Activated CD8-positive, alpha-beta memory T cell treated with anti-CD3 and anti-CD28 coated beads, Interleukin-2, amount 50 U/mL, for 48 hours (primary cell): Measurements from ENCODE around the gene ABCC2.
"Not testable (repeated sequence)": the region's sequence is repeated elsewhere in the genome, so short reads cannot be mapped to it uniquely, and the experiment has no call there.

ENCODE experiments used
- DNase-seq: peaks from one replicate; pipeline ENCODE4 v3.0.0-alpha.2; 2020

The ABCC2 gene

GRCh38 chr10:99809931-99810615, 27.6 kb downstream of the ABCC2 start:
- DNase-seq = no peak

- no peak for DNase-seq
Measured at GRCh38 chr10:99812177-99812576, 29.7 kb downstream of the ABCC2 start.

DNA sequence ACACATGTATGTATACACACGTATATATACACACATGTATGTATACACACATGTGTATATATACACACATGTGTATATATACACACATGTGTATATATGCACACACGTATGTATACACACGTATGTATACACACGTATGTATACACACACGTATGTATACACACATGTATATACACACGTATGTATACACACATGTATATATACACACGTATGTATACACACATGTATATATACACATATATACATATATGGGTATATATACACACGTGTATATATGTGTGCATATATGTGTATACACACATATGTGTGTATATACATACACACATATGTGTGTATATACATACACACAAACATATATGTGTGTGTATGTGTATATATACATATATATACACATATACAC, 31.7 kb downstream of the ABCC2 start:
- DNase-seq = no peak

- DNase-seq = no peak
Measured at GRCh38 chr10:99815621-99816020, 33.2 kb downstream of the ABCC2 start.

GRCh38 chr10:99827936-99828335, 45.5 kb downstream of the ABCC2 start:
- no peak for DNase-seq

- no peak for DNase-seq
Measured at GRCh38 chr10:99828464-99828863, 46.0 kb downstream of the ABCC2 start.

- no peak for DNase-seq
Measured at GRCh38 chr10:99832439-99832838, 50.0 kb downstream of the ABCC2 start.

DNA sequence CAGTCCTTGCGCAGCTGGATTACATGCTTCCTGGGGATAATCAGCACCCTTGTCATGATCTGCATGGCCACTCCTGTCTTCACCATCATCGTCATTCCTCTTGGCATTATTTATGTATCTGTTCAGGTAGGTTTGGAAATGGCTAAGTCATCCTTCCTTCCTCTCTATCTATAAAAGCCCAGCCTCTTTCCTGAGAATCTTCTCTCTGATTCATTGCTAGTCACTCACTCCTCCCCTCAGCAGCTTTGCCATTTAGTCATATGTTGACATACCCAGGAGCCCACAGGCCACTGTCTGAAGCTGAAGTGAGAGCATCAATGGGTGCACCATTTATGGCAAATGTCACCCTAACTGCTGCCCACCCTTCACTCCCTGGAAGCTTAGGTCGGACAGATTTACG, 52.0 kb downstream of the ABCC2 start:
- DNase-seq = no peak

GRCh38 chr10:99835947-99836346, 53.5 kb downstream of the ABCC2 start:
- DNase-seq = no peak

GRCh38 chr10:99836711-99837110, 54.3 kb downstream of the ABCC2 start:
- no peak for DNase-seq

DNA sequence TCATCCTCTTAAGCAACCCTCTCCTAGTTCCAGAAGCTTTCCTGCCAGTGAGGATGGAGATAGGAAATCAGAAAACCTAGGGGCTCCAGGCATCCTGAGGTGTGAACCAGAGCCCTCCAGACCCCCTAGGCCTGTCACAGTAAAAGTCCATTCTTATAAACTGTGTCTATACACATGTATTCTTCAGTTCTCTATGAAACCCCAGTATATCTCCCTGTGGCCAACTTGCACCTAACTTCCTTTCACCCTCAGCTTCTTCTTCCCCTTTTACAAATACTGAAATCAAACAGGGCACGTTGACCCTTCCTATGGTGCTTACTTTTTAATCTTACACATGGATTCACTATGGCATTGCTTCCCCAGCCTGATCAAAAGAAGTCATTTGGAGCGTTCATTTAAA, 58.4 kb downstream of the ABCC2 start:
- not testable (repeated sequence) for DNase-seq

DNA sequence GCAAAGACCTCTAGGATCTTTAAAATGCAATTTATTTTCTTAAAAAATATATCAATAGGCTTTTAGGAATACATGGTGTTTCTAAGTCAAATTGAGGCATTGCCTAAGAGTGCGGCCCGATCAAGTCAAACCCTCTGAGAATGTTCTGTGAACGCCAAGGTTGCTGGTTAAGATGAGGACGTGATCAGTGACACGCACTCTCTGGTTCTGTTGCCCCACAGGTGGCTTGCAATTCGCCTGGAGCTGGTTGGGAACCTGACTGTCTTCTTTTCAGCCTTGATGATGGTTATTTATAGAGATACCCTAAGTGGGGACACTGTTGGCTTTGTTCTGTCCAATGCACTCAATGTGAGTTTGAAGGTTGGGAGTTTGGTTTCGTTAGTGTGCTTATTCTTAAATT, 59.3 kb downstream of the ABCC2 start:
- no peak for DNase-seq

- no peak for DNase-seq
Measured at GRCh38 chr10:99843310-99843709, 60.9 kb downstream of the ABCC2 start.

GRCh38 chr10:99844433-99844955, 62.1 kb downstream of the ABCC2 start:
- DNase-seq = no peak

GRCh38 chr10:99845837-99846382, 63.5 kb downstream of the ABCC2 start:
- peak; percentile 65 for DNase-seq

DNA sequence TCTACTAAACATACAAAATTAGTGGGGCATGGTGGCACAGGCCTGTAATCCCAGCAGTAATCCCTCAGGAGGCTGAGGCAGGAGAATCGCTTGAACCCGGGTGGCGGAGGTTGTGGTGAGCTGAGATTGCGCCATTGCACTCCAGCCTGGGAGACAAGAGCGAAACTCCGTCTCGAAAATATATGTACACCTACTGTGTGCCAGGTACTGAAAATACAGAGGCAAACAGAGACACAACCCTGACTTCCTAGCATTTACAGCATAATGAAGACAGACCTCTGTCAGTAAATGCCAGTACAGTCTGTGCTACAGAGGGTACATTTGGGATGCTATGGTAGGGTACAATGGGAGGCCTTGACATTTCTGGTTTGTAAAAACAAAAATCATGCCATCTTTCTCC, 66.6 kb downstream of the ABCC2 start:
- DNase-seq = no peak

DNA sequence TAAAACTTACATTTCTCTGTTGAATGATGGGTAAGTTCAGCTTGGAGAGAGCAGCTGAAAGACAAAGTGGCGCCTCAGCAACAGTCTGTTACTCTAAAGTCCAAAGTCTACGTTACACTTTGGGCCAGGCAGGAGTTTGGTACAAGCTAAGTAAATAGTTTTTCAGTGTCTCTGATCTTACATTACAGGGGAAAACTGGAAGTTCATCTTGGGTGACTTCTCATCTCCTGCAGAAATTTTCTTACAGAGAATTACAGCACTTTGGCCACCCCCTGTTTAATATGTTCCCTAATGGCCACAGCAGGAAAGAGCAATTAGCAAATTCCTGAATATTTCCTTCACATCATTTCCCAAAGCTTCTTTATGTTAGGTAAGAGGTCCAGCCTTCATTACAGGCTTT, 67.1 kb downstream of the ABCC2 start:
- no peak for DNase-seq

DNA sequence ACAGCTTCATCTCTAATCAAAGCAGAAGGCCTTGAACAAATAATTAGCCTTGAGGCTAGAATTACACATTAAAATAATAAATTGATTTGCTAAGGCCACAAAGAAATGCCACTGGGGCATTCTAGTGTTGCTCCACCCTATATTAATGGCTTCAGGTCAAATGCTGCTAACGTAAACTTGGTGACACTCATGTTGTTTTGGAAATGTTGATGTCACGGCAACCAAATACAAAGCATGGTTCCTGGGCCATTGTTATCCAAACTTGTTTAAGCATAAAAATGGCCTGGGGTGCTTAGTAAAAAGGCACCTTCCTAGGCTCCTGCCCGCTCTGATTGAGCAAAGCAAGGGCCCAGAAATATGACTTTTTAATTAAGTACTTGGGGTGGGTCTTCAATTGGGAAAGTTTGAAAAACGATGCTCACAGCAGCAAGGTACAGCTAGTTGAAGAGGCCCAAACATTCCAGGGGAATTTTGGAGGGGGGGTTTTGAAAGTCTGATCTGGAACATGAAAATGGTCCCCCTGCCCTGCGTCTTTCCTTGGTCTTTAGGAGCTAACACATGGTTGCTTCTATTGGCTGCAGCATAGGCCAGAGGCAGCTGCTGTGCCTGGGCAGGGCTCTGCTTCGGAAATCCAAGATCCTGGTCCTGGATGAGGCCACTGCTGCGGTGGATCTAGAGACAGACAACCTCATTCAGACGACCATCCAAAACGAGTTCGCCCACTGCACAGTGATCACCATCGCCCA, 67.8 kb downstream of the ABCC2 start:
- DNase-seq = no peak

DNA sequence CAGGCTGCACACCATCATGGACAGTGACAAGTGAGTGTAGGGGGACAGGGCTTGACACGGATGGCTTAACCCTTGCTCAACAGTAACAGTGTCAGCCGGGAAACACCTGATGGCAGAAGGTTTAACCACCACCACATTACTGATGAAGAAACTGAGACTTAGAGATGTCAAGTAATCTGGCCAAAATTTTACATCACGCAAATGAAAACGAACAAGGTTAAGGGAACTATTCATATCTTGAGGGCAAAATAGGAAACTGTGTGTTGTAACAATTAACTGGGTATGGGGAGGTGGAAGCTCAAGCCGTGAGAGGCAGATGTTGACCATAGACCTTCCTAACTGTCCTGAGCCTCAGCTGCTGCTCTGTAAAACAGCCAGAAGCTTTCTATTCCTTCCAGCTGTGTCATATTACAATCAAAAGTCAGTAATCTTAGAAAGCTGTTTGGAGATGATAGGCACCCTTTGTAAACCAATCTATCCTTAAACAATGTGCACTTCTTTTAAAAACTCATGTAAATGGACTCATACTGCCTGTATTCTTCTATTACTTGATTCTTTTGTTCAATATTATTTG, 68.4 kb downstream of the ABCC2 start:
- DNase-seq = no peak

DNA sequence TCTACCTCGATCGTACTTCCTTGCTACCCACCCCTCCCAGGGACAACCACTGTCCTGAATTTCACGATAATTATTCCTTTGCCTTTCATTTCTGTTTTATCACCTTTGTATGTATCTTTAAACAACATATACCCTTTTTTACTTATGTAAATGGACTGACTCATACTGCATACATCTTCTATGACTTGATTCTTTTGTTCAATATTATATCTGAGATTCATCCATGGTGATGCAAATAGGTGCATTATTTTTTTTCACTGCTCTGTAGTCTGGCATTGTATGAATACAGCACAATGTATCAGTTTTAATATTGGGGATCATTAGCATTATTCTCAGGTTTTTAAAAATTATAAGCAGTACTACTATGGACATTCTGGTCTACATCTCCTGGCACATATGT, 69.4 kb downstream of the ABCC2 start:
- no peak for DNase-seq

DNA sequence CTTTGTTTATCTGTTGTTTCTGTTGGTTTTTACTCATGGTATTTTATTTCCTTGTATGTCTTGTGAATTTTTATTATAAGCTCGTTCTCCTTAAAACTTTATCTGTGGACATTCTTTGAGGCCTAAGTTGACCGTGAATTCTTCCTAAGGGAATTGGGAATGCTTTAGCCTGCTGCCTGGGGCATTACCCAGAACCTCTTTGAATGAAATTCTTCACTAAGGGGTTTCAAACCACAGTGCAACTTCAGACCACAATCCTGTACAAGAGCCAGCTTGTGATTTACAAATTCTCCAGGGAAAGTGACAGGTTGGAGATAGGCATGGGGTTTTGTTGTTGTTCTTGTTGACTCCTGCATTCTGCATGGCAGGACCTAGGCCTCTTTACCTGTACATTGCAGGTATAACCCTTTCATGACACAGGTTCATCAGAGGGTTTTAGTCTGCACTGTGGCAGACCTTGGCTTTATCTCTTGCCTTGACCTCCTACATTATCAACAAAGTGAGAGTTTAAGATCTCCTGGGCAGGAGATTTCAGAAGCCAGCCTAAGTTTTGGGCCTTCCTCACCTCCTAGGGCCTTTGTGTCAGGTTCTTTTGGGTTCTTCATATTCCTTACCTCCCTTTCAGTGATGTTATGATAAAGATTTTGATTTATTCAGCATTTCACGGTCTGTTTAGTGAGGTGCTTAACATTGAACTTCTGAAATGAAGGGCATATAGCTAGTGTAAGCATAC, 70.2 kb downstream of the ABCC2 start:
- no peak for DNase-seq

- no peak for DNase-seq
Measured at GRCh38 chr10:99853655-99854054, 71.2 kb downstream of the ABCC2 start.

- DNase-seq = no peak
Measured at GRCh38 chr10:99854860-99855259, 72.4 kb downstream of the ABCC2 start.
